Measurements from ENCODE around the gene PPP4R3A.
"Not testable (repeated sequence)": the region's sequence is repeated elsewhere in the genome, so short reads cannot be mapped to it uniquely, and the experiment has no call there.

The PPP4R3A gene

DNA sequence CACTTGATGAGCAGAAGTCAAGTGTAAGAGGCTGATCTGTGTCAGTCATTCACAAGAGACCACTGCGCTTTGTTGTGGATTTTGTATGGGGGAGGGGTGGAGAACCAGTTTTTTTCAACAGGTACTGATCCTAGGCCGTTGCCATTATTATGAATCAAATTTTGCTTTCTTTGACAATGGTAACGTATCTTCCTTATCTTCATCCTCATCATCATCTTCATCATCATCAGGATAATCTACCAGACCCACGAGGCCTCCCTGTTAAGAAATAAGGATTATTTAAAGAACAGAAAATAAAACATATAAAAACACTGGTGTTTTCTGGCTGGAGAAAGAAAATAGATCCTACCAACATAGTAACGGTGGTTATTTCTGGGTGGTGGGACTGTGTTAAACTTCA, 51.5 kb downstream of the PPP4R3A start:
- H3K4me3 ChIP-seq (ENCODE audit: low read depth, low read length) = no peak overlapping the region
- no peaks in the 10 kb centered on the region for H3K27me3 ChIP-seq (ENCODE audit: control insufficient read depth, insufficient read depth, low read length)
- no peaks in the 10 kb centered on the region for H3K9me3 ChIP-seq (ENCODE audit: control insufficient read depth, insufficient read depth, low read length)
- H3K9ac ChIP-seq (ENCODE audit: low read depth, low read length) = no peak overlapping the region
- peaks cover 14% of the 10 kb centered on the region for H3K36me3 ChIP-seq (ENCODE audit: control insufficient read depth, insufficient read depth, low read length)
- H3K4me1 ChIP-seq (ENCODE audit: control insufficient read depth, insufficient read depth, low read length) = no peaks in the 10 kb centered on the region

DNA sequence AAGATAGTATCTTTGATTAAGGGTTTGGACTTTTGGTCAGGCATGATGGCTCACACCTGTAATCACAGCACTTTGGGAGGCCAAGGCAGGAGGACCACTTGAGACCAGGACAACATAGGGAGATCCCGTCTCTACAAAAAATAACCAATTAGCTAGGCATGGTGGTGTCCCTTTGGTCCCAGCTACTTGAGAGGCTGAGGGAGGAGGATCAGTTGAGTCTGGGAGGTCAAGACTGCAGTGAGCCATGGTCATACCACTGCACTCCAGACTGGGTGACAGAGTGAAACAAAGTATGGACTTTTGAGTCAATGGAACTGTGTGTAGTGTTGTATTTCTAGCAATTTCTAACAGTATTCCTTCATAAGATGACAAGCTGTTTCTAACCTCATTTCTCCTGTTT, 53.8 kb downstream of the PPP4R3A start:
- H3K27me3 ChIP-seq (ENCODE audit: control insufficient read depth, insufficient read depth, low read length) = no peaks in the 10 kb centered on the region
- no peak overlapping the region for H3K9ac ChIP-seq (ENCODE audit: low read depth, low read length)
- no peaks in the 10 kb centered on the region for H3K9me3 ChIP-seq (ENCODE audit: control insufficient read depth, insufficient read depth, low read length)
- peaks cover 10% of the 10 kb centered on the region for H3K36me3 ChIP-seq (ENCODE audit: control insufficient read depth, insufficient read depth, low read length)
- no peak overlapping the region for H3K4me3 ChIP-seq (ENCODE audit: low read depth, low read length)
- no peaks in the 10 kb centered on the region for H3K4me1 ChIP-seq (ENCODE audit: control insufficient read depth, insufficient read depth, low read length)

DNA sequence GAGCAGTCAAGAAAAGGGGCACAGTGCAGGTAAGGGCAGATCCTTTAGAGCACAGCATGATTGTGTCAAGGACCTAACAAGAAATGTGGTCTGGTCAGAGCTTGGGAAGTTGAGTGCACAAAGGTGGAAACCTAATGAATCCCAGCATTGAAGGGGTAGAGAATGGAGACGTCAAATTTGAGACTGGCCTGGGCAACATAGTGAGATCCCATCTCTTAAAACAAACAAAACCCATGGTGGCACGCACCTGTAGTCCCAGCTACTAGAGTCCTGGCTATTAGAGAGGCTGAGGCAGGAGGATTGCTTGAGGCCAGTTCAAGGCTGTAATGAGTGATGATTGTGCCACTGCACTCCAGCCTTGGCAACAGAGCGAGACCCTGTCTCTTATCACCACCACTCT, 55.5 kb downstream of the PPP4R3A start:
- Histone ChIP-seq H3K4me3 (ENCODE audit: low read depth, low read length) (no peak overlapping the region), H3K9ac (ENCODE audit: low read depth, low read length) (no peak overlapping the region), H3K9me3 (ENCODE audit: control insufficient read depth, insufficient read depth, low read length) (no peaks in the 10 kb centered on the region), H3K36me3 (ENCODE audit: control insufficient read depth, insufficient read depth, low read length) (peaks cover 6% of the 10 kb centered on the region), H3K4me1 (ENCODE audit: control insufficient read depth, insufficient read depth, low read length) (no peaks in the 10 kb centered on the region), H3K27me3 (ENCODE audit: control insufficient read depth, insufficient read depth, low read length) (no peaks in the 10 kb centered on the region)

DNA sequence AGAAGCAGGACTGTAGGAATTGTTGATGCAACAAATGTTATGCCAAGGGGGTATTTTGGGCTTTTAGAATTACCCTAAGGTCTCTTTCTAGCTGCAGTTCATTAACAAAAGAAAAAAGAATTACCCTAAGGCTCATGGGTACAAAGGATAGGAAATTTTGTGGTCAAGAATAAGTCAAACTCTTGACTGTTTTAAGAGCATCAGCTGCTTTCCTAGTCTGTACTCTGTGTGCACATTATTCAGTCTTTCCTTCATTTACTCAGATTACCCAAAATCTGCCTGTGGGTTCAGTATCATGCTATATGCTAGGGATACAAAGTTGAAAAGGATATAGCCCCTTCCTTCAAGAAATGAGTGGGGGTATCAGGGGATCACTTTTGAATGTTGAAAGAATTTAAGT, 56.0 kb downstream of the PPP4R3A start:
- no peaks in the 10 kb centered on the region for H3K4me1 ChIP-seq (ENCODE audit: control insufficient read depth, insufficient read depth, low read length)
- H3K36me3 ChIP-seq (ENCODE audit: control insufficient read depth, insufficient read depth, low read length) = peaks cover 6% of the 10 kb centered on the region
- no peak overlapping the region for H3K4me3 ChIP-seq (ENCODE audit: low read depth, low read length)
- no peaks in the 10 kb centered on the region for H3K9me3 ChIP-seq (ENCODE audit: control insufficient read depth, insufficient read depth, low read length)
- H3K27me3 ChIP-seq (ENCODE audit: control insufficient read depth, insufficient read depth, low read length) = no peaks in the 10 kb centered on the region
- H3K9ac ChIP-seq (ENCODE audit: low read depth, low read length) = no peak overlapping the region

DNA sequence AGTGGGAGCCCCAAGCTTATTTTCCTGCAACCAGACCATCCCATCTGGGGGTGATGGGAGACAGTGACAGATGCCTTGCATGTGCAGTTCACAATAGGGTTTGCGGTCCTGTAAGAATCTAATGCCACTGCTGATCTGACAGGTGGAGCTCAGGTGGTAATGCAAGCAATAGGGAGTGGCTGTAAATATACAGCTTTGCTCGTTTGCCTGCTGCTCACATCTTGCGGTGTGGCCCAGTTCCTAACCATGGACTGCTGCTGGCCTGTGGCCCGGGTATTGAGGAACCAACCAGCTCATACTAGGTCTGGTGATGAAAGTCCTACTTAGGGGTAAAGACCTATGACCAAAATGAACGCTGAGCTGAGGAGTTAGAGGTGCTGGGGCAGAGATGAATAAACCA, 56.4 kb downstream of the PPP4R3A start:
- no peaks in the 10 kb centered on the region for H3K4me1 ChIP-seq (ENCODE audit: control insufficient read depth, insufficient read depth, low read length)
- no peaks in the 10 kb centered on the region for H3K9me3 ChIP-seq (ENCODE audit: control insufficient read depth, insufficient read depth, low read length)
- no peak overlapping the region for H3K4me3 ChIP-seq (ENCODE audit: low read depth, low read length)
- H3K36me3 ChIP-seq (ENCODE audit: control insufficient read depth, insufficient read depth, low read length) = peaks cover 6% of the 10 kb centered on the region
- no peaks in the 10 kb centered on the region for H3K27me3 ChIP-seq (ENCODE audit: control insufficient read depth, insufficient read depth, low read length)
- H3K9ac ChIP-seq (ENCODE audit: low read depth, low read length) = no peak overlapping the region

DNA sequence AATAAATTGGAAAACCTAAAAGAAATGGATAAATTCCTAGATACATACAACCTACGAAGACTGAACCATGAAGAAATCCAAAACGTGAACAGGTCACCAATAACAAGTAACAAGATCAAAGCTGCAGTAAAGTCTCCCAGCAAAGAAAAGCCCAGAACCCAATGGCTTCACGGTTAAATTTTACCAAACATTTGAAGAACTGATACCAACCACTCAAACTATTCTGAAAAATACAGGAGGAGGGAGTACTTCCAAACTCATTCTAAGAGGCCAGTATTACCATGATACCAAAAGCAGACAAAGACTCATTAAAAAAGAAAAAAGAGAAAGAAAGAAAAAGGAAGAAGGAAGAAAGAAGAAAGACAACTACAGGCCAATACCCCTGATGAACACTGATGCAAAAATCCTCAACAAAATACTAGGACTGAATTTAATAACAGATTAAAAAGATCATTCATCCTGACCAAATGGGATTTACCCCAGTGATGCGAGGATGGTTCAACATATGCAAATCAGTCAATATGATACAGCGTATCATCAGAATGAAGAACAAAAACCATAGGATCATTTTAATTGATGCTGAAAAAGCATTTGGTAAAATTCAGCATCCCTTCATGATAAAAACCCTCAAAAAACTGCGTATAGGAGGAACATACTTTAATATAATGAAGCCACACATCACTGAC, 65.6 kb downstream of the PPP4R3A start:
- H3K36me3 ChIP-seq (ENCODE audit: control insufficient read depth, insufficient read depth, low read length) = no peaks in the 10 kb centered on the region
- no peaks in the 10 kb centered on the region for H3K9me3 ChIP-seq (ENCODE audit: control insufficient read depth, insufficient read depth, low read length)
- H3K4me3 ChIP-seq (ENCODE audit: low read depth, low read length) = no peak overlapping the region
- H3K27me3 ChIP-seq (ENCODE audit: control insufficient read depth, insufficient read depth, low read length) = no peaks in the 10 kb centered on the region
- H3K4me1 ChIP-seq (ENCODE audit: control insufficient read depth, insufficient read depth, low read length) = no peaks in the 10 kb centered on the region
- no peak overlapping the region for H3K9ac ChIP-seq (ENCODE audit: low read depth, low read length)

DNA sequence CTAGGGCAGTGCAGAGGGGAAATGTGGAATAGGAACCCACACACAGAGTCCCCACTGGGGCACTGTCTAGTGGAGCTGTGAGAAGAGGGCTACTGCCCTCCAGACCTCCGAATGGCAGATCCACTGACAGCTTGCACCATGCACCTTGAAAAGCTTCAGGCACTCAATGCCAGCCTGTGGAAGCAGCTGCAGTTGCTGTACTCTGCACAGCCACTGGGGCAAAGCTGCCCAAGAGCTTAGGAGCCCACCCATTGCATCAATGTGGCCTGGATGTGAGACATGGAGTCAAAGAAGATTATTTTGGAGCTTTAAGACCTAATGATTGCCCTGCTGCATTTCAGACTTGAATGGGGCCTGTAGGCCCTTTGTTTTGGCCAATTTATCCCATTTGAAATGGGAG, 70.8 kb downstream of the PPP4R3A start:
- Histone ChIP-seq H3K9ac (ENCODE audit: low read depth, low read length) (no peak overlapping the region), H3K36me3 (ENCODE audit: control insufficient read depth, insufficient read depth, low read length) (no peaks in the 10 kb centered on the region), H3K9me3 (ENCODE audit: control insufficient read depth, insufficient read depth, low read length) (peaks cover 10% of the 10 kb centered on the region), H3K4me3 (ENCODE audit: low read depth, low read length) (no peak overlapping the region), H3K4me1 (ENCODE audit: control insufficient read depth, insufficient read depth, low read length) (no peaks in the 10 kb centered on the region), H3K27me3 (ENCODE audit: control insufficient read depth, insufficient read depth, low read length) (no peaks in the 10 kb centered on the region)

DNA sequence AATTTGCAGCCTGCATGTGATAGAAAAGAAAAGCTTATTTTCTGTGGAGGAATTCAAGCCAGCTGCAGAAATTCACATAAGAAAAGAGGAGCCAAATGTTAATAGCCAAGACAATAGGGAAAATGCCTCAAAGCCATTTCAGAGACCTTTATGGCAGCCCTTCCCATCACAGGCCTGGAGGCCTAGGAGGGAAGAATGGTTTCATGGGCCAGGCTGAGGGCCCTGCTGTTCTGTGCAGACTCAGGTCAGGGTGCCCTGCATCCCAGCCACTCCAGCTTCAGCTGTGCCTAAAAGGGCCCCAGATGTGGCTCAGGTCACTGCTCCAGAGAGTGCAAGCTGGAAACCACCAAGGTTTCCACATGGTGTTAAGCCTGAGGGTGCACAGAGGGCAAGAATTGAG, 71.3 kb downstream of the PPP4R3A start:
- no peaks in the 10 kb centered on the region for H3K36me3 ChIP-seq (ENCODE audit: control insufficient read depth, insufficient read depth, low read length)
- no peak overlapping the region for H3K9ac ChIP-seq (ENCODE audit: low read depth, low read length)
- peaks cover 10% of the 10 kb centered on the region for H3K9me3 ChIP-seq (ENCODE audit: control insufficient read depth, insufficient read depth, low read length)

DNA sequence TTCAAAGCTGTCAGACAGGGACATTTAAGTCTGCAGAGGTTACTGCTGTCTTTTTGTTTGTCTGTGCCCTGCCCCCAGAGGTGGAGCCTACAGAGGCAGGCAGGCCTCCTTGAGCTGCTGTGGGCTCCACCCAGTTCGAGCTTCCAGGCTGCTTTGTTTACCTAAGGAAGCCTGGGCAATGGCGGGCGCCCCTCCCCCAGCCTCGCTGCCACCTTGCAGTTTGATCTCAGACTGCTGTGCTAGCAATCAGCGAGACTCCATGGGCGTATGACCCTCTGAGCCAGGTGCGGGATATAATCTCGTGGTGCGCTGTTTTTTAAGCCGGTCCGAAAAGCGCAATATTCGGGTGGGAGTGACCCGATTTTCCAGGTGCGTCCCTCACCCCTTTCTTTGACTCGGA, 73.8 kb downstream of the PPP4R3A start:
- not testable (repeated sequence) for H3K9ac ChIP-seq (ENCODE audit: low read depth, low read length); H3K4me3 ChIP-seq (ENCODE audit: low read depth, low read length); H3K27me3 ChIP-seq (ENCODE audit: control insufficient read depth, insufficient read depth, low read length); H3K4me1 ChIP-seq (ENCODE audit: control insufficient read depth, insufficient read depth, low read length); H3K36me3 ChIP-seq (ENCODE audit: control insufficient read depth, insufficient read depth, low read length)
- peaks cover 10% of the 10 kb centered on the region for H3K9me3 ChIP-seq (ENCODE audit: control insufficient read depth, insufficient read depth, low read length)

More for the DNA sequence above, 71.3 kb downstream of the PPP4R3A start:
- Histone ChIP-seq H3K27me3 (ENCODE audit: control insufficient read depth, insufficient read depth, low read length) (no peaks in the 10 kb centered on the region), H3K4me3 (ENCODE audit: low read depth, low read length) (no peak overlapping the region), H3K4me1 (ENCODE audit: control insufficient read depth, insufficient read depth, low read length) (no peaks in the 10 kb centered on the region)

DNA sequence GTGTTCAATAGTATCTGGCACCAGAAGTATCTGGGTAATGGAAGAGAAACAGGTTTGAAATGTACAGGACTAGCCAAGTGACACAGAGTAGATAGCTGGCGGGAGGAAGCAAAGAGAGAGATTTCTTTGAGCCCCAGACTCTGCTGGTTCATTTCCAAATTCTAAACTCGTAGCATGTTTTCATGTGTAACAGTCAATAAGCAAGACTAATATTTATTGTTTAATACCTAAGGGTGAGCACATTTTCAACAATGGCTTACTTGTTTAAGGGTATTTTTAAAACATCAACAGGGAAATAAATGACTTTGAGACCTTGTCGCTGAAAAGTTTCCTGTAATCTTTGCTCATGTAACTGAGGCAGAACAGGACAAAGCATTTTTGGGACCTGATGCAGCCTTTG, 80.7 kb downstream of the PPP4R3A start:
- no peaks in the 10 kb centered on the region for H3K36me3 ChIP-seq (ENCODE audit: control insufficient read depth, insufficient read depth, low read length)
- no peaks in the 10 kb centered on the region for H3K9me3 ChIP-seq (ENCODE audit: control insufficient read depth, insufficient read depth, low read length)
- no peaks in the 10 kb centered on the region for H3K4me1 ChIP-seq (ENCODE audit: control insufficient read depth, insufficient read depth, low read length)
- H3K4me3 ChIP-seq (ENCODE audit: low read depth, low read length) = no peak overlapping the region
- no peak overlapping the region for H3K9ac ChIP-seq (ENCODE audit: low read depth, low read length)
- no peaks in the 10 kb centered on the region for H3K27me3 ChIP-seq (ENCODE audit: control insufficient read depth, insufficient read depth, low read length)

DNA sequence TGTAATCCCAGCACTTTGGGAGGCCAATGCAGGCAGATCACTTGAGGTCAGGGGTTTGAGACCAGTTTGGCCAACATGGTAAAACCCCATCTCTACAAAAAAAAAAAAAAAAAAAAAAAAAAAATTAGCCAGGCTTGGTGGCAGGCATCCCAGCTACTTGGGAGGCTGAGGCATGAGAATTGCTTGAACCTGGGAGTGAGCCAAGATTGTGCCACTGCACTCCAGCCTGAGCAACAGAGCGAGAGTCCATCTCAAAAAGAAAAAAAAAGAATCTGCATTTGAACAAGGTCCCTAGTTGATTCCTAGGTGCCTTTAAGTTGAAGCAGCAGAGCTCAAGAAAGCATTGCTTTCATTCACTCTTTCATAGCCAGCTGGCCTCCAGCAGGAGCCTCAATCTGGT, 81.2 kb downstream of the PPP4R3A start:
- H3K9ac ChIP-seq (ENCODE audit: low read depth, low read length); H3K4me3 ChIP-seq (ENCODE audit: low read depth, low read length); H3K4me1 ChIP-seq (ENCODE audit: control insufficient read depth, insufficient read depth, low read length); H3K9me3 ChIP-seq (ENCODE audit: control insufficient read depth, insufficient read depth, low read length); H3K27me3 ChIP-seq (ENCODE audit: control insufficient read depth, insufficient read depth, low read length); H3K36me3 ChIP-seq (ENCODE audit: control insufficient read depth, insufficient read depth, low read length): not testable (repeated sequence)

DNA sequence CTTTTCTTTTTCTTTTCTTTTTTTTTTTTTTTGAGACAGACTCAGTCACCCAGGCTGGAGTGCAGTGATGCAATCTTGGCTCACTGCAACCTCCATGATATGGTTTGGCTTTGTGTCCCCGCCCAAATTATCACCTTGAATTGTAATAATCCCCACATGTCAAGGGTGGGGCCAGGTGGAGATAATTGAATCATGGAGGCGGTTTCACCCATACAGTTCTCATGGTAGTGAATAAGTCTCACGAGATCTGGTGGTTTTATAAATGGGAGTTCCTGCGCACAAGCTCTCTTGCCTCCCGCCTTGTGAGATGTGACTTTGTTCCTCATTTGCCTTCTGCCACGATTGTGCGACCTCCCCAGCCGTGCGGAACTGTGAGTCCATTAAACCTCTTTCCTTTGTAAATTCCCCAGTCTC, 84.6 kb downstream of the PPP4R3A start:
- not testable (repeated sequence) for H3K4me3 ChIP-seq (ENCODE audit: low read depth, low read length); H3K36me3 ChIP-seq (ENCODE audit: control insufficient read depth, insufficient read depth, low read length); H3K27me3 ChIP-seq (ENCODE audit: control insufficient read depth, insufficient read depth, low read length); H3K9me3 ChIP-seq (ENCODE audit: control insufficient read depth, insufficient read depth, low read length); H3K9ac ChIP-seq (ENCODE audit: low read depth, low read length); H3K4me1 ChIP-seq (ENCODE audit: control insufficient read depth, insufficient read depth, low read length)

All from iPS-15b (cell line).